NCI-H146 treated with DMSO at 0.1 percent for 48 hours (cell line): ENCODE results near the gene HS6ST2.

Source experiments
- DNase-seq: peaks from one replicate; lab custom pipeline; 2025; ENCODE audit not compliant: unreplicated experiment; lab: John Stamatoyannopoulos, UW

HS6ST2 gene

DNA sequence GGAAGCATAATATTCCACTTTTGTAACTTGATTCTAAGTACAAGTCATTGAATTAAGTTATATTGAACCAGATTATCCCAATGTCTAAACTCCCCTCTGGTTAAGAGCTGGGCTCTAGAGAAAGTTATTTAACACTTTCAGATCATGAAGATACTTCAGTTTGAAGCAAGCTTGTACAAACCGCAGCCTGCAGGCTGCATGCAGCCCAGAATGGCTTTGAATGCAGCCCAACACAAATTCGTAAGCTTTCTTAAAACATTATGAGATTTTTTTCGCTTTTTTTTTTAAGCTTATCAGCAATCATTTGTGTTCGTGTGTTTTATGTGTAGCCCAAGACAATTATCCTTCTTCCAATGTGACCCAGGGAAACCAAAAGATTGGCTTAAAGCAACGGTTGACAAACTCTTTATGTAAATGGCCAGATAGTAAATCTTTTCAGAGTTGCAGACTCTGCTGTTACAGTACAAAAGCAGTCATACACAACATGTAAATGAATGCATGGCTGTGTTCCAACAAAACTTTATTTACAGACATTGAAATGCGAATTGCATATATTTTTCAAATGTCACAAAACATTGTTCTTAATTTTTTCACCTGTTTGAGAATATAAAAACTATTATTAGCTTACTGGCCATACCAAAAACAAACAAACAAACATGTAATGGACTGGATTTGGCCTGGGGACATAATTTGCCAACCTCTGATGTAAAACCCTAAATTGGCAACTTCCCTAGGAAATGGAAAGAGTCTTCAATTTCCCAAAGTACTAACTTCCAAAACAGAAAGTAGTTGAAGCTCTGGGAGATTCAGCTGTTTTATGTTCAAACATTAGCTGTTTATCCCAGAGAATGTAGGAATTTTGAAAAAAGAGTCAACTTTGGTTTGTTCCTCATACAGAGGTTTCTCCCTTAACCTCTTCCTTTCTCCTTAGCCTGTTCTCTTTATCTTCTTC lies 268.5 kb downstream of the HS6ST2 start:
- DNase-seq = no peak

- no peak for DNase-seq
Observed at GRCh38 chrX:132685276-132685675, 273.2 kb downstream of the HS6ST2 start.

GRCh38 chrX:132677233-132677716 lies 281.2 kb downstream of the HS6ST2 start:
- DNase-seq = no peak

DNA sequence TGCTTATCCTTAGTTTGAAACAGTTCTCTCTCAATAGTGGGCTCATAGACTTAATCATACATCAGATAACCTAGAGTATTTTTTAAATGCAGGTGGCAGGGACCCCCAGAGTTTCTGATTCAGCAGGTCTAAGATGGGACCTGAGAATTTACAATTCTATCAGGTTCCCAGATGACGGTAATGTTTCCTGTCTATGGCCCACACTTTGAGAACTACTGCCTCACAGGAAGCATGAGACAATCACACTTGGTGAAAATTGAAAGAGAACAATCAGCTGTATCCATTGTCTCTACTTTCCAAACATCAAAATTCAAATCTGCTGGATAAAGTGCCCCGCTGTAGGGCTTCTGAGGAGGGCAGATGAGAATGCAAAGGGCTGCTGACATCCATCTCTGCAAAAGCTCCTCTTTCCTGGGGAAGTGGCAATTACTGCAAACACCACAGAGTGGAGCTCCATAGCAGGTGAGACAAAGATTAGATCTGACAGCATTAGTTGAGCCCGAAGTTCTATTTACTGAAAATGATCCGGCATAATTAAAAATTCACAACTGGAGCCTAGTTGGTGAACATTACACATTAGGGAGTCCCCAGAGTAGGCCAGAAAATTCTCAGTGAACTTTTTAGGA lies 281.8 kb downstream of the HS6ST2 start:
- no peak for DNase-seq

GRCh38 chrX:132676102-132676501 lies 282.3 kb downstream of the HS6ST2 start:
- DNase-seq = no peak

DNA sequence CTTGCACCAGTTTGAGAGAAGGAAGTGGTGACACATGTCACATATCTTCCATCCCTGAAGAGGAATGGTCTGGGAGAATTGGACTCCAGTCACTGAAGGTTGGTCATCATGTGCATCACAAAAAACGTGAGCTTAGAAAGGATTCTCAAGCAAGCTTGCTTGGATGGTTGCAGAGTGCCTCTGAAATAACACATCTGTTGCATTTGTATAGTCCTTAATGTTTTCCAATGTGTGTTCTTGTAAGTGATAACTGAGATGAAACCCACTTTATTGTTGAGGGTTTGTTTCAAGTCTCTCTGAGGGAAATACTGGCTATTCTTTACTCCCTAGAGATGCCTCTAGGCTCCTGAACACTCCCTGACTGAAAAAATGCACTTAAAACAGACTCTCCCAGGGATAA lies 285.1 kb downstream of the HS6ST2 start:
- no peak for DNase-seq

GRCh38 chrX:132671229-132671641 lies 287.2 kb downstream of the HS6ST2 start:
- no peak for DNase-seq

DNA sequence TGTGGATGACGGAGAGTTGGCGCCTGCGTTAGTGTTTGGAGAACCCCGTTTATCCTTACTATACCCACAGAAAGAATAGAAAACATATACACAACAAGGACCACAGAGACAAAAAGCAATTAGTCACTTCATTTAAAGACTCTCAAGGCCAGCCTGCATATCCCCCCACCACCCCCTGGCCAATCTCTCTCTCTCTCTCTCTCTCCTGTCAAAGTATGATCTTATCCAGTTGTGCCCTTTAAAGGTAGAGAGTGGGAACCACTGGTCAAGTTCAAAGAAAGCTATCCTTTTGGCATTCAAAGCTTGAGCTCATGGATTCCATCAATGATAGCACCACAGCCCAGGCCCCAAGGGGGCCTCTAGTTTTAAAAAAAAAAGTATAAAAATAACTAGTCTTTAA lies 289.3 kb downstream of the HS6ST2 start:
- DNase-seq = no peak

DNA sequence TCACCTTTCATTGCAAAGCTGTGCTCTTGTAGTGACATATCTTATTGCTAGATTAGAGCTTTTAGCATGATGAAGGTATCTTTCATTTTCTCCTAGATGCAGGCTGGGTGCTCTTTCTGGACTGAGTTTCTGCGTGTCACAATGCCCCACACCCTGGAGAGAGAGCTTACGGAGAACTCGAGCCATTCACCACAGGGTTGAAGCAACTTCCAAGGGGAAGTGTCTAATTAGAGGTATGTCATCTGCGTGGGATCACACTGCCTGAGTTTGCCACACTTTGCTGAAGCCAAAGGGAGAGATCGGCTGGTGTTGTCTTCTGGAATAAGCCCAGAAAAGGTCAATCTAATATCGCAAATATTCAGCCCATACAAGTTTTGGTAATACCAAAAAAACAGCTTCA lies 290.3 kb downstream of the HS6ST2 start:
- no peak for DNase-seq

DNA sequence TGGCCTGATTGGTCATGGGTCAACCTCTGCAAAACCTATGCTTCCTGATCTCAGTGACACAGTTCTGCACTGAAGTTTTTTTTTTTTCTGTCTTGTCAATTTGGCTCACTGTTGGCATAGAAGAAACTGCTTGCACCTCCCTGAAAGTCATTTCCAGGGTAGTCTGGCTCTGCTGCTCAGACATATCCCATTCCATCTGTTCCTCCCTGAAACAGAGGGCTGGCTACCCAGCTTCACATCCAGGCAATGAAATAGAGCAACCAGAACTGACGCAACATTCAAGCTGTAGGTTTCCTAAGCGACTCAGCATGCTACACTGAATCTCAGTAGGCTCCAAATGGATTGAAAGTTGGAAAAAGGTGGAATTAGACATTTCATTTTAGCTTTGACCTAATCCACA lies 292.8 kb downstream of the HS6ST2 start:
- no peak for DNase-seq

GRCh38 chrX:132664273-132664672 lies 294.2 kb downstream of the HS6ST2 start:
- no peak for DNase-seq

- no peak for DNase-seq
Observed at GRCh38 chrX:132662844-132663243, 295.6 kb downstream of the HS6ST2 start.

DNA sequence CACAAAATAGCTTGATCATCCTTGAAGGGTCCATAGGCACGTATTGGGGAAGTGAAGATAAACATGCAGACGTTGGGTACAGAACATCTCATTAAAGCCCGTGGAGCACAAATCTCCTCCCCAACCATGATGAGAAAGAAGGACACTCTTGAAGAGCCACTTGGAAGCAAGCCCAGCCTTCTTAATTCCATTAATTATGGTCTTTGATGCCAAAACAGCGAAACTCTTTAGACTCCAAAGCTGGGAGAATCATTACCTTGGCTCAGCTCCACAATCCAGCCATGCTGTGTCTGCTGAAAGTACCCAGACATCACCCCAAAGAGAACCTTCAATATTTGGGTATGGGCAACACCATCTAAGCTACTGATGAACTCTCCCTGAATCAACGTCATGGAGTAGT lies 300.6 kb downstream of the HS6ST2 start:
- DNase-seq = no peak

DNA sequence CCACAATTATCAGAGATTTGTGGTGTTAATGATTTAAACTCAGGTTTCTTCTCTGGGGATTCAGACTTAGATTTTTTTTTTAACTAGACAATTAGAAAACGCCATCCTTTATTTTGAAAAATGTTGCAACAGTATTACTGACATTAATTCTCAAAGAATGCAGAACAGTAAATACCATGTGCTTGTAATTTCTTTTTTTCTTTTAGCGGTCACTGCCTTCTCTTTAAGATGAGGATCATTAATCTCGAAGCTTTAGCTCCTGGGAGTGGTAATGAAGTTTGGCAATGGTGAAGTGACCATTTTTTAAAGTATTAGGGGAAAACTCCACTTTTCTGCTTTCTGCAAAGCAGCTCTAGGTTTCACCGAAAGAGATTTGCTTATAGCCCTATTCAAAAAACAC lies 305.6 kb downstream of the HS6ST2 start:
- no peak for DNase-seq

- DNase-seq = no peak
Observed at GRCh38 chrX:132651421-132652086, 306.9 kb downstream of the HS6ST2 start.

GRCh38 chrX:132648895-132649294 lies 309.5 kb downstream of the HS6ST2 start:
- DNase-seq = no peak

DNA sequence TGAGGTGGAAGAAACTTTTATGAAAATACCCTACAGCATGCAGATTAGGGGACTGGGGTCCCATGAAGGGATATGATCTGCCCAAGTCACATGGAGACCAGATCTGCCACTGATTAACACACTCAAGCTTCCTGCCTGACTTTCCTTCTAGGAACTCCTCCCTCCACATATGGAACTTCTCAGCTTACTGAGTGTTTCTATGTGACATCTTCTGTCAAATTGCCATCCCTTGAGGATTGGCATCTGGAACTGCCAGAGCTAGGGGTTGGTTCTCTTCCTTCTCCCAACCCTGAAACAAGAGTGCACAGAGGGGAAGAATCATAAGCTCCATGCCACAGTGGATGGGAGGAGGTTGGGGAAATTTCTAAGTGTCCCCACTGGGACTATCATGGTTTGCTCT lies 319.0 kb downstream of the HS6ST2 start:
- no peak for DNase-seq

- no peak for DNase-seq
Observed at GRCh38 chrX:132638313-132638712, 320.1 kb downstream of the HS6ST2 start.

DNA sequence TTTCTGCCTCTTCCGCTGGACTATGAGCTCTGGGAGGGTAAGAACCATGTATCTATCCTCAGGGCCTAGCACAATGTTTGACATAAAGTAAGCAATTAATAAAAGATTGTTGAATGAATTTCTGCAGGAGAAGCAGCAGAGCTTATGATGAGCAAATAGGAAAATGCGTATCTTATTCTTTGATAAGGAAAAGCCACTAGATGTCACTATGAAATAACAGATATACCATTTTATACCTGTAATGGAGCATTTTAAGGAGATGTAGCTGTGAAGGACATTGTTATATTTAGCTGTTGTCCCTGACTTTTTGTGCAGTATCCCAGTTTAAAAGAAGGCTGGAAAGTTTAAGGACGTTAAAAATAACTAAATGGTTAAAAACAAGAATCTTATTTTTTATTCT lies 322.3 kb downstream of the HS6ST2 start:
- no peak for DNase-seq

DNA sequence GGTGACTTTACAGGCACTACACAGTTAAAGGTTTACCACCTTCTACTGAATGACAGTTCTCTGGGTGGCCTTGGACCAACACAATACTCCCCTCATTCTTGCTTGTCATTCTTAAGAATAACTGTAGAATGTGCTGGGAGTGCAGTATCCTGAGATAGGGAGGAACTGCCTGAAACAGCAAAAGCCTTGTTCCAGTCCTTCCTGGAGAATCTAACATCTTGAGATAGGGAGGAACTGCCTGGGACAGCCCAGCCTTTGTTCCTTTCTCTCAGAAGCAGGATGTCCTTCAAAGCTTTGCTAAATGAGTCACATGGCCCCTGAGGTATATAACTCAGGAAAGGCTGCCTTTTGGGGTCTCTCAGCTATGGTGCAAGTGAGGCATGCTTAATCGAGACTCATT lies 323.9 kb downstream of the HS6ST2 start:
- DNase-seq = no peak

- peak; percentile 13 for DNase-seq
Observed at GRCh38 chrX:132631579-132632232, 326.7 kb downstream of the HS6ST2 start.
